IPS-15b (cell line): ENCODE data around the gene MIPEP.

ENCODE experiments used
- H3K27me3 ChIP-seq: one replicate; pipeline ENCODE4 v1.6.1; 2013; ENCODE audit warnings: low read length; ENCODE audit not compliant: control insufficient read depth, insufficient read depth
- H3K36me3 ChIP-seq: one replicate; pipeline ENCODE4 v1.6.1; 2013; ENCODE audit warnings: low read length; ENCODE audit not compliant: control insufficient read depth, insufficient read depth
- H3K4me1 ChIP-seq: one replicate; pipeline ENCODE4 v1.6.1; 2013; ENCODE audit warnings: mild to moderate bottlenecking, low read length; ENCODE audit not compliant: control insufficient read depth, insufficient read depth
- H3K4me3 ChIP-seq: one replicate; pipeline ENCODE4 v1.5.1; 2013; ENCODE audit warnings: low read depth, low read length
- H3K9ac ChIP-seq: one replicate; pipeline ENCODE4 v1.6.1; 2013; ENCODE audit warnings: low read depth, mild to moderate bottlenecking, low read length
- H3K9me3 ChIP-seq: one replicate; pipeline ENCODE4 v1.6.1; 2013; ENCODE audit warnings: mild to moderate bottlenecking, low read length; ENCODE audit not compliant: control insufficient read depth, insufficient read depth

MIPEP gene

GRCh38 chr13:23731709-23732108, 157.5 kb downstream of the MIPEP start:
- Histone ChIP-seq H3K9ac (no peak overlapping the region), H3K27me3 (no peaks in the 10 kb centered on the region), H3K9me3 (no peaks in the 10 kb centered on the region), H3K4me1 (no peaks in the 10 kb centered on the region), H3K36me3 (no peaks in the 10 kb centered on the region), H3K4me3 (no peak overlapping the region)

- H3K36me3 ChIP-seq = no peaks in the 10 kb centered on the region
- H3K9ac ChIP-seq = no peak overlapping the region
- H3K4me1 ChIP-seq = no peaks in the 10 kb centered on the region
- H3K9me3 ChIP-seq = no peaks in the 10 kb centered on the region
- no peak overlapping the region for H3K4me3 ChIP-seq
- H3K27me3 ChIP-seq = no peaks in the 10 kb centered on the region
Observed at GRCh38 chr13:23730251-23730650, 158.9 kb downstream of the MIPEP start.

GRCh38 chr13:23729531-23729930, 159.7 kb downstream of the MIPEP start:
- Histone ChIP-seq H3K4me1 (no peaks in the 10 kb centered on the region), H3K9ac (no peak overlapping the region), H3K27me3 (no peaks in the 10 kb centered on the region), H3K4me3 (no peak overlapping the region), H3K36me3 (no peaks in the 10 kb centered on the region), H3K9me3 (no peaks in the 10 kb centered on the region)

GRCh38 chr13:23728807-23729206, 160.4 kb downstream of the MIPEP start:
- no peak overlapping the region for H3K4me3 ChIP-seq
- H3K9me3 ChIP-seq = no peaks in the 10 kb centered on the region
- H3K27me3 ChIP-seq = no peaks in the 10 kb centered on the region
- no peak overlapping the region for H3K9ac ChIP-seq
- no peaks in the 10 kb centered on the region for H3K36me3 ChIP-seq
- H3K4me1 ChIP-seq = peaks cover 2% of the 10 kb centered on the region

GRCh38 chr13:23725922-23726321, 163.3 kb downstream of the MIPEP start:
- Histone ChIP-seq H3K36me3 (no peaks in the 10 kb centered on the region), H3K9ac (no peak overlapping the region), H3K4me1 (peaks cover 2% of the 10 kb centered on the region), H3K4me3 (no peak overlapping the region), H3K9me3 (no peaks in the 10 kb centered on the region), H3K27me3 (no peaks in the 10 kb centered on the region)

- H3K4me3 ChIP-seq = no peak overlapping the region
- H3K27me3 ChIP-seq = no peaks in the 10 kb centered on the region
- H3K9me3 ChIP-seq = no peaks in the 10 kb centered on the region
- H3K9ac ChIP-seq = no peak overlapping the region
- H3K4me1 ChIP-seq = peaks cover 2% of the 10 kb centered on the region
- H3K36me3 ChIP-seq = no peaks in the 10 kb centered on the region
Observed at GRCh38 chr13:23724196-23724970, 164.8 kb downstream of the MIPEP start.

GRCh38 chr13:23723471-23723870, 165.7 kb downstream of the MIPEP start:
- Histone ChIP-seq H3K4me3 (no peak overlapping the region), H3K9ac (no peak overlapping the region), H3K4me1 (peaks cover 2% of the 10 kb centered on the region), H3K27me3 (no peaks in the 10 kb centered on the region), H3K9me3 (no peaks in the 10 kb centered on the region), H3K36me3 (no peaks in the 10 kb centered on the region)

GRCh38 chr13:23722726-23723453, 166.3 kb downstream of the MIPEP start:
- H3K27me3 ChIP-seq = no peaks in the 10 kb centered on the region
- H3K4me3 ChIP-seq = no peak overlapping the region
- H3K36me3 ChIP-seq = no peaks in the 10 kb centered on the region
- no peak overlapping the region for H3K9ac ChIP-seq
- no peaks in the 10 kb centered on the region for H3K9me3 ChIP-seq
- peaks cover 2% of the 10 kb centered on the region for H3K4me1 ChIP-seq

- Histone ChIP-seq H3K4me3 (no peak overlapping the region), H3K36me3 (no peaks in the 10 kb centered on the region), H3K9ac (no peak overlapping the region), H3K4me1 (peaks cover 1% of the 10 kb centered on the region), H3K27me3 (no peaks in the 10 kb centered on the region), H3K9me3 (no peaks in the 10 kb centered on the region)
Observed at GRCh38 chr13:23718996-23719395, 170.2 kb downstream of the MIPEP start.

GRCh38 chr13:23716401-23716800, 172.8 kb downstream of the MIPEP start:
- no peaks in the 10 kb centered on the region for H3K27me3 ChIP-seq
- no peaks in the 10 kb centered on the region for H3K36me3 ChIP-seq
- no peak overlapping the region for H3K4me3 ChIP-seq
- no peak overlapping the region for H3K9ac ChIP-seq
- no peaks in the 10 kb centered on the region for H3K4me1 ChIP-seq
- H3K9me3 ChIP-seq = no peaks in the 10 kb centered on the region

- Histone ChIP-seq H3K36me3 (no peaks in the 10 kb centered on the region), H3K4me1 (no peaks in the 10 kb centered on the region), H3K27me3 (no peaks in the 10 kb centered on the region), H3K9ac (no peak overlapping the region), H3K9me3 (no peaks in the 10 kb centered on the region), H3K4me3 (no peak overlapping the region)
Observed at GRCh38 chr13:23715762-23716235, 173.4 kb downstream of the MIPEP start.
